Erythroblast (primary cell): Measurements from ENCODE around the gene USH1G.
"Not testable (repeated sequence)": the region's sequence is repeated elsewhere in the genome, so short reads cannot be mapped to it uniquely, and the experiment has no call there.

Source experiments
- DNase-seq, 2 experiments: peaks; one replicate each; lab custom pipeline; 2025; lab: John Stamatoyannopoulos, UW
- GATA1 ChIP-seq: IDR thresholded peaks from 2 replicates; pipeline ENCODE4 v1.6.1; 2011; ENCODE audit warnings: low read depth, mild to moderate bottlenecking, control low read depth, low read length, moderate library complexity
- POLR2A ChIP-seq: IDR thresholded peaks from 2 replicates; pipeline ENCODE4 v1.6.1; 2011; ENCODE audit warnings: mild to moderate bottlenecking, low read length

The USH1G gene

DNA sequence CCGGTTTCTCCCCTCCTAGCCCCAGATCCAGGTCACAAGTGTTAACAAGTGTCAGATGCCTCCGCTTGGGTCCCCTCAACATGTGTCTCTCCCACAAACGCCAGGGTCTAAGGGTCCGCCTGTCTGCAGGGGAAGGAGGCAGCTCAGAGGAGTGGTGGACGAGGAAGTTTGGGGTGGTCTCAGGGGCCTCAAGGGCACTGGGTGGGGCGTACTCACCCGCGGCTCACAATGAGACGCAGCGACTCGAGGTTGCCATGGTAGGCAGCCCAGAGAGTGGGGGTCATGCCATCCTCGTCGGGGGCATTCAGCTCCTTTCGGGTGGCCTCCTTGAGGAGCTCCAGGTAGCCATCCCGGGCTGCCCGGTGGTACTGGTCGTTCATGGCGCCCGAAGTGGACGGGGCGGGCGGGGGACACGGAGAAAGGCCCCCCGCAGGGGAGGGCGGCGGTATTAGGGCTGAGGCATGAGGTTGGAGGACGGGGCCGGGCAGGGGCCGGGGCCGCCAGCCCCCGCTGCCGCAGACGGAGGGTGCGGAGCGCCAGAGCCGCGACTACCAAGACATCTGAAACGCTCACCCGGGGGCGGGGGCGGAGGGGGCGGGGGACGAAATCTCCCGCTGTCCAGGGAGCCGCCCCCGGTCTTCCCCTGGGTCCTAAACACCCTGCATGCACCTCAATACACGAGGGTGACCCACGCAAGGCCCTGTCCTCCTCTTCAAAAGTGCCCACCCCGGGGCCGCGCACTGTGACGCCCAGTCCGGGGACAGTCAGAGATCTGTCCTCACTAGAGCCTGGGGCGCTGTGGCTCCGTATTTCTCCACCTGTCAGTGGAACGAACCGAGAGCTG, at the start of gene USH1G:
Gene USH1G, minus strand, starts transcription at position 562 of the 844 bp plus-strand sequence. Its CDS starts 182 bp downstream, at position 380.
- TF ChIP-seq GATA1 (no peak), POLR2A (no peak)
- no peak for DNase-seq

DNA sequence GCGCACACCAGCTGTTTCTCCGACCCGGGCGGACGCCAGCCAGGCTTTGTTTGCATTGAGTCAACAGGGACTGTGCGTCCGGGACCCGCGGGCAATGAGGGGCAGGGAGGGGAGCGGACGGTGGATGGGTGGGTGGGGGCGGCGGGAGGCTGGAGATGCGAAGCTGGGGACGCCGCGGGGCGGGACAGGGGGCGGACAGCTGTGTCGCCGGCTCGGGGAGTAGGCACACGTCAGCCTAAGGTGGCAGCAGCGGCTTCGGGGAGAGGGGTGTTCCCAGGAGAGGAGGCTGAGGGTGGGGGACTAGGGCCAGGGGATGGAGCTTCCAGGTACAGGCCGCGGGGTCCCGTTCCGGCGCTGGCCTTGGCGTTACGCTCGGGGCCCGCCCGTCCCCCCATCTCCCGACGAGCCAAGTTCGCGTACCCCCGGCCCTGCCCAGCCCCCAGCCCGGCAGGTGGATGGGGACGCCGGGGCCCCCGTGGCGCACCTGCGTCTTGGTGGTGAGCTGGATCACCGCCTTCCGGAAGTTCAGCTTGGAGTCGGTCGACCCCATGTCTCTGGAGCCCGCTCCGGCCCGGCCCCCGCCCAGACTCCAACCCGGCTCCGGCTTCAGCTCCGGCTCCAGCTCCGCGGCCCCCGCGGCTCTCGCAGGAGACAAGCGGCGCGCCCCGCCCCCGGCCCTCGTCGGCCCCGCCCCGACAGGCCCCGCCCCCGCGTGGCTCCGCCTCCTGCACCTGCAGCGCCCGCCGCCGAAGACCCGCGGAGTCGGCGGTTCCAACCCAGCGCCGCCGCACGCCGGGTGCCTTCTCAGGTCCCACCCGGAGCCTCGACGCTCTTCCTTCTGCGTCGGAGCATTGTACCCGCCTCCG, 49.3 kb upstream of the USH1G start, which contains the start of gene HID1:
Gene HID1, minus strand, starts transcription at position 653 of the 866 bp plus-strand sequence. Its CDS starts 103 bp downstream, at position 550.
- DNase-seq = peak; percentile 51 to 65
- TF ChIP-seq POLR2A = no peak
- no peak for TF ChIP-seq GATA1

- TF ChIP-seq POLR2A = no peak
- TF ChIP-seq GATA1 = no peak
These were observed 48.7 kb upstream of the USH1G start for GRCh38 chr17:74971842-74972106.

GRCh38 chr17:74971069-74971841, 48.2 kb upstream of the USH1G start:
- DNase-seq = no peak
- TF ChIP-seq GATA1 = no peak
- TF ChIP-seq POLR2A = no peak

More at GRCh38 chr17:74971842-74972106, 48.7 kb upstream of the USH1G start:
- no peak for DNase-seq

GRCh38 chr17:74970395-74970794, 47.3 kb upstream of the USH1G start:
- TF ChIP-seq POLR2A (no peak), GATA1 (no peak)
- no peak for DNase-seq

GRCh38 chr17:74969501-74969900, 46.4 kb upstream of the USH1G start:
- not testable (repeated sequence) for DNase-seq

DNA sequence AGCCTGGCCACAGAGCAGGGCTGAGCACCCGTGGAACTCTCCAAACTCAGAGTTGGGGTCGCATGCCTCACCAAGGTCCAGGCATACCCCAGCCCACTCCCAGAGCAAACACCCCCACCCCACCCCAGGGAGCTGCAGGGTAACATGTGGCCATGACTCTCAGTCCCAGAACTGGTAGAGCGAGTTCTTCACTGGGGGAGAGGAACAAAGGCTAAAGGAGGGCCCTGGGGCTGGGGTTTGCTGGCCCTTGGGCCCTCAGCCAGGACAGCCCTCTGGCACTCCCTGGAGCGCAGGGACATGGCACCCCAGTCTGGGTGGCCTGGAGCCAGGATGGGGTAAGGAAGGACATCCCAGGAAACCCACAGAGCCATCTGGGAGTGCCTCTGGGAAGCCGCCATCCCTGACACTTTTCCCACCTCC, 45.3 kb upstream of the USH1G start:
- TF ChIP-seq POLR2A (no peak), GATA1 (no peak)
- no peak for DNase-seq

DNA sequence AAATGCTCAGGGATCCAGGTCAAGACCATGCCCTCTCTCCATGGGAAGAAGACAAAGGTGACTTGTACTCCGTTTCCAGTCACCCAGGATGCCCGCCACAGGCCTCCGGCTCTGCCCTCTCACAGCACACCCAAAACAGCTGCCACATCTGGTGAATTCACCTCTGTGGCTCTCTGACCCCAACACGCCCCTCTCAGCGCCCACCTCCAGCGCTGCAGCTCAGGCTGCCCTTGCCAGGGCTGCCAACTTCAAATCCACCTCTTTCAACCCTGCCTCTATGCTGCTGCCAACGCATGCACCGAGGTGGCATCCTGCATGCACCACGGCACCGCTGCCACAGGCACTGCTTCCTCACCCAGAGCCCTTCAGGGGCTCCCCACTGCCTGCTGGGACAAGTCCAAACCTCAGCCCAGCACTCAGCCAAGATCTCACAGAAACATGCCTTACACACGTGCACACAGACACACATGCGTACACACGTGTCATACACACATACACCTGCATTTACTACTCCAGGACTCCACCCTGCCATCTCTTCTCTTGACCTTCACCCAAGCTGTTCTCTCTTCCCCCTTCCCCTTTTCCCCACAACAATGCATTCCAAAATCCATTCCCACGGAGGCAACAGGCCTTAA, 42.0 kb upstream of the USH1G start:
- DNase-seq = no peak
- TF ChIP-seq GATA1 = no peak
- TF ChIP-seq POLR2A = no peak

GRCh38 chr17:74964246-74964761, 41.2 kb upstream of the USH1G start:
- TF ChIP-seq POLR2A (no peak), GATA1 (no peak)
- DNase-seq = no peak

- TF ChIP-seq GATA1 = no peak
- no peak for DNase-seq
These were observed 40.6 kb upstream of the USH1G start for GRCh38 chr17:74963656-74964055.

GRCh38 chr17:74962622-74963394, 39.8 kb upstream of the USH1G start:
- DNase-seq = no peak

DNA sequence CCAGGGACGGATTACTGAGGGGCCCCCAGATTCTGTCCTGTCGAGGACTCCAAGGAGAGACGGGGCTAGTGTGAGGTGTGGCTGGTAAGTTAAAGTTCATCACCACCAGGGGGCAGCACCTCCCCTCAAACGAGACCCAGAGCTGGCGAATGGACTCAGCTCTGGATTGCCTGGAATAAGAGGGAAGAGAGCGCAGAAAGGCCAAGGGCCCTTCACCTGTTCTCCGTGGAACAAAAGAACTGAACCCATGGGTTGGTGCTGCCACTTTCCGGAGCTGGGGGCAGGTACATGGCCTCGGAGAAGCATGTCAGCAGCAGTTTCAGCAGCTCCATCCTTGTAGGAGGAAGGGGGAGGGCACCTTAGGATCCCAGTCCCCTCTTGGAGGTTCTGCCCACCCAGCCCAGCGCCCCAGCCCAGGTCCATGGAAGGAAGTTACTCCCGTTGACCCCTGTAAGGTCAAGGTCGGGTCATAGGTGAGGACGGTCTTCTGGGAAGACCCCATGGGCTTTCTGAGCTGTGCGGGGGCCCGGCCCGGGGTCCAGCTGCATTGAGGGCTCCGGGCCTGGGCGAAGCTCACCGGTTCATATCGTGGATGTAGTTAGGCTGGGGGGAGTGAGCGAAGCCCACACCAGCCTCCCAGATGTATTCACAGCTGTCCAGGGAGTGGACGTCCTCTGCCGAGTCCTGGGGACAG, 38.7 kb upstream of the USH1G start:
- peak; percentile 81 to 93 for DNase-seq
- TF ChIP-seq GATA1 (no peak), POLR2A (no peak)

More at GRCh38 chr17:74962622-74963394, 39.8 kb upstream of the USH1G start:
- TF ChIP-seq GATA1 (no peak), POLR2A (no peak)
